Measurements from ENCODE around the gene PPFIBP2. TPM values are rescaled to one million over a fixed set of nuclear protein-coding genes. Genes with fewer than 3 reads are reported as not detected.

PPFIBP2 gene
- total and polyA plus RNA-seq, 4 donors = 7.7 to 51.3 (median 18.6) TPM

DNA sequence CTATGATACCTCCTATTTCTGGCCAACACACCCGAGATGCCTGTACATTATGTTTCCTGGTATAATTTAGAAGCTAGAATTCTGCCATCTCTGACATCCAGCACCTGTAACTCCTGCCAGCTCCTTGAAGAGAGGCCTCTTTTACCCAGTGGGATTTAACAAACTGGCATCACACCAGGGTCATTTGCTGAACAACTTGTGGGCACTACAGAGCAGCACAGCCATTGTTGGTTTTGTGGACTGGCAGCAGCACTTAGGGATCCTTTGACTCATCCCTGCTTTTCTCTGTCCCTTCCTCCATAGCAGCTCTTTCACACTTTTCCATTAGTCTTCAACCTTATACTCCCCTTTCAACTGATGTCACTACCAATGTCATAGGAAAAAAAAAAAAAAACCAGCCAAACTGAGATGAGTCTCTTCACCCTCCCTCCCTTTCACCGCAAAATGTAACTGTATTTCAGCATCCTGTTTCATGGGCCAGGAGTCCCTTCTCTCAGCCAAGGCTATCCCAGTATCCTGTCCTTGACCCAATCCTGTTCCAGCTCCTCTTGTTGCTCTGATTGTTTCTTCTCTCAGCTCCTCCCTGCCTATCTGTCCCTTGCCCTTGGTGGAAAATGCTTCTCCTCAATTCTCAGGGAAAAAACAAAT, 68.7 kb downstream of the PPFIBP2 start:
- peaks cover 5 to 20% (median 8%) of the 10 kb centered on the region in 5 donors for H3K4me1 ChIP-seq (ENCODE audit: control insufficient read depth in 5 of 5, insufficient read depth in 5 of 5, low read length in 5 of 5)
- no peak for ATAC-seq (ENCODE audit: insufficient read depth, low FRiP score)
- no peak overlapping the region for H3K4me3 ChIP-seq
- DNase-seq = no peak
- H3K9me3 ChIP-seq (ENCODE audit: control insufficient read depth in 4 of 4, insufficient read depth in 3 of 4, low read length in 3 of 4) = peaks cover 0 to 4% (median 0%) of the 10 kb centered on the region in 4 donors
- no peak overlapping the region for H3K9ac ChIP-seq (ENCODE audit: insufficient read depth in 1 of 2, low read length in 2 of 2)
- H3K27ac ChIP-seq (ENCODE audit: low read depth in 1 of 2, low read length in 1 of 2) = no peak overlapping the region
- H3K27me3 ChIP-seq (ENCODE audit: control insufficient read depth in 3 of 3, insufficient read depth in 3 of 3, low read length in 2 of 3) = no peaks in the 10 kb centered on the region
- no peak for TF ChIP-seq CTCF (IDR thresholded peaks at IDR 0.05; ENCODE audit: control extremely low read depth, extremely low read depth)
- WGBS, 2 donors = 70 to 78% methylated on average over 2 of the region's 2 CpGs
- no peaks in the 10 kb centered on the region for H3K36me3 ChIP-seq (ENCODE audit: control insufficient read depth in 4 of 4, insufficient read depth in 4 of 4, low read length in 4 of 4)

DNA sequence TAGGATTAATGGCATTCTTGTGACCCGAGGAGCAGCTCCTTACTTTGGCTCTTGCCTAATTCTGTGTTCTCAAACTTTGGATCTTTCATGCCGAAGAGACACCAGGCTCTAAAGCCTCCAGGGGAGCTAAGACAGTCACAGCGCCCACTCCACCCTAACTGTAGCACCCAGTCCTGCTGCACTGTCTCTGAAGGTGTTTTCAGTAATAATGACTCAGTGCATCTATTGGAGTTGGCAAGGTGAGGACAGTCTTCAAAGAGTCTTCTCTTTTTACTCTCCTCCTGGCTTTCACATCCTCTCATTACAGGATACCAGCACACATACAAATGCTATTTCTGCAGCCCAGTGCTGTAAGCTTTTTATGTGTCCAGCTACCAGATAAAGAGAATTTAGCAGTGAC, 69.4 kb downstream of the PPFIBP2 start:
- DNase-seq (no peak), ATAC-seq (ENCODE audit: insufficient read depth, low FRiP score) (no peak)
- Histone ChIP-seq H3K27me3 (ENCODE audit: control insufficient read depth in 3 of 3, insufficient read depth in 3 of 3, low read length in 2 of 3) (no peaks in the 10 kb centered on the region), H3K27ac (ENCODE audit: low read depth in 1 of 2, low read length in 1 of 2) (no peak overlapping the region), H3K9ac (ENCODE audit: insufficient read depth in 1 of 2, low read length in 2 of 2) (no peak overlapping the region), H3K9me3 (ENCODE audit: control insufficient read depth in 4 of 4, insufficient read depth in 3 of 4, low read length in 3 of 4) (peaks cover 0 to 4% (median 0%) of the 10 kb centered on the region in 4 donors), H3K4me3 (no peak overlapping the region), H3K36me3 (ENCODE audit: control insufficient read depth in 4 of 4, insufficient read depth in 4 of 4, low read length in 4 of 4) (no peaks in the 10 kb centered on the region), H3K4me1 (ENCODE audit: control insufficient read depth in 5 of 5, insufficient read depth in 5 of 5, low read length in 5 of 5) (peaks cover 5 to 14% (median 8%) of the 10 kb centered on the region in 5 donors)
- 85 to 86% methylated on average over 3 of the region's 3 CpGs for WGBS, 2 donors
- no peak for TF ChIP-seq CTCF (IDR thresholded peaks at IDR 0.05; ENCODE audit: control extremely low read depth, extremely low read depth)

GRCh38 chr11:7584910-7585309, 71.1 kb downstream of the PPFIBP2 start:
- Histone ChIP-seq H3K4me1 (ENCODE audit: control insufficient read depth in 5 of 5, insufficient read depth in 5 of 5, low read length in 5 of 5) (peaks cover 0 to 8% (median 0%) of the 10 kb centered on the region in 5 donors), H3K27ac (ENCODE audit: low read depth in 1 of 2, low read length in 1 of 2) (no peak overlapping the region)
- WGBS, 2 donors = 77 to 83% methylated on average over 2 of the region's 2 CpGs

More at GRCh38 chr11:7584910-7585309, 71.1 kb downstream of the PPFIBP2 start:
- DNase-seq = no peak
- Histone ChIP-seq H3K9ac (ENCODE audit: insufficient read depth in 1 of 2, low read length in 2 of 2) (no peak overlapping the region), H3K9me3 (ENCODE audit: control insufficient read depth in 4 of 4, insufficient read depth in 3 of 4, low read length in 3 of 4) (peaks cover 0 to 4% (median 0%) of the 10 kb centered on the region in 4 donors), H3K36me3 (ENCODE audit: control insufficient read depth in 4 of 4, insufficient read depth in 4 of 4, low read length in 4 of 4) (no peaks in the 10 kb centered on the region), H3K27me3 (ENCODE audit: control insufficient read depth in 3 of 3, insufficient read depth in 3 of 3, low read length in 2 of 3) (no peaks in the 10 kb centered on the region), H3K4me3 (no peak overlapping the region)
- no peak for TF ChIP-seq CTCF (IDR thresholded peaks at IDR 0.05; ENCODE audit: control extremely low read depth, extremely low read depth)
- no peak for ATAC-seq (ENCODE audit: insufficient read depth, low FRiP score)

Measured in lung (tissue), 12 donors.